Stimulated activated CD8-positive, alpha-beta memory T cell treated with anti-CD3 and anti-CD28 coated beads, Interleukin-2, amount 100 ng/mL, for 1 hour (primary cell): ENCODE data around the gene MOCS2.

Experiments
- DNase-seq, 2 donors: peaks; one replicate each; pipeline ENCODE4 v3.0.0-alpha.2; 2020; ENCODE audit warnings: low read depth in 2 of 2

The MOCS2 gene

DNA sequence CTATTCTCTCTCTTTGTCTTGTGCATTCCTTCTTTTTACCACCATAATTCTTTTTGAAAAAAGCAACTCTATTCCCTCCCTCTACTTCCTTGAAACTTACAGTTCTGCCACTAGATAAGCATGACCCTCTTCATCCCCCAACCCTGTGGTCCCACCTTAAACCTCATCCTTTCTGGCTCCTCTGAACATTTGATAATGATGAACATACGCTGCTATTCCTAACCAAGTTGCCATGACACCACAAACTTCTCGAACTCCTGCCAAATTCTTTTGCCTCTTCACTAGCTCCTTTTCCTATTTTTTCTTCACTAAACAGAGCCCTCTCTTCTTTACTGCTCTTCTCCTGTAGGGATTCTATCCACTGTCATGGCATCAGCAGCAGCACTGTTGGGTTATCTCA is 57.1 kb downstream of the MOCS2 start:
- DNase-seq: no peak

DNA sequence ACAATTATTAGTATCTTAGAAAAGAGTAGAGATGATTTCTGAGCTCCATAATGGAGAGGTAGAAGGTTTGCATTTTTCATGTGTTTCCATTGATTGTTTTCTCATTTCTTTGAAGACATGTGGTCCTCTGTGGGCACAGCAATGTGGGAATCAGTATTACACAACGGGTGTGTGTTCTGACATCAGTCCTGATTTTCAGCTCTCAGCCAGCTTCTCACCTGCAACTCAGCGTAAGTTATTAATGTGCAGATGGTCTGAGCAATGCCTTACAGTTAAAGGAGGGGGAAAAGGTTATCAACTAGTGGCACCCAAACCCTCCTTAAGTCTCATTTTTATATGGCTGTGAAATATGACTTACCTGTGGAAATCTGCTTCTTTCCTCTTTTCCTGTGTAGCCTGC is 61.3 kb downstream of the MOCS2 start:
- DNase-seq: no peak
